DOHH2 (cell line): ENCODE measurements around the gene GPRC5A.

Experiments
- CTCF ChIP-seq: fragments of 200-600 bp; sonication (generic); IDR thresholded peaks from one replicate; pipeline ENCODE4 v1.5.1; 2014; ENCODE audit warnings: antibody characterized with exemption, mild to moderate bottlenecking, low read depth, low read length; ENCODE audit not compliant: poor library complexity, severe bottlenecking
- EZH2phosphoT487 ChIP-seq: fragments of 200-600 bp; sonication (generic); IDR thresholded peaks from 2 replicates; pipeline ENCODE4 v1.6.1; 2017; ENCODE audit warnings: borderline replicate concordance, mild to moderate bottlenecking, antibody characterized with exemption, low read length, moderate library complexity, mixed read lengths

GRCh38 chr12:12853435-12853834, 37.9 kb upstream of the GPRC5A start:
- TF ChIP-seq CTCF (no peak), EZH2phosphoT487 (no peak)
